SKM-1 treated with dmso at 0.1 percent for 144 hours (cell line): ENCODE results near the gene GFPT2.
"Not testable (repeated sequence)": the region's sequence is repeated elsewhere in the genome, so short reads cannot be mapped to it uniquely, and the experiment has no call there.

Experiments used
- DNase-seq: peaks from one replicate; lab custom pipeline; 2025; ENCODE audit not compliant: unreplicated experiment; lab: John Stamatoyannopoulos, UW

Gene GFPT2

DNA sequence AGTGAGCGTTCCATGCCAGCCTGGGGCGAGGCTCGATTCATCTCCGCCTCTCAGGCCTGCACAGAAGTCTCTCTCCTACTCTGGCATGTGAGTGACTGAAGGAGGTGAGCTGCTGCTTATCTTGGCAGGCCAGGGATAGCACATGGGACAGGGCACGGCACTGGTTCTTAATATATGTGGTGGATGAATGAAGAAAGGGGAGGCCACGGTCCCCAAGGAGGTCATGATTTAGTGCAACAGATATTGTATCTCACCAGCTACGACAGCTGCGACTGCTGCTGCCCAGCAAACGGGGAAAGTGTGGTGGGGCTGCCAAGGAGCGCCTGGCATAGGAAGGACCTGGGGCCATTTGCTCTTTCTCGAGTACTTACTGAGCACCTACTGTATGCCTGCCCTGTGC is 41.9 kb downstream of the GFPT2 start:
- DNase-seq = no peak

GRCh38 chr5:180306796-180307195 is 46.3 kb downstream of the GFPT2 start:
- DNase-seq = no peak

DNA sequence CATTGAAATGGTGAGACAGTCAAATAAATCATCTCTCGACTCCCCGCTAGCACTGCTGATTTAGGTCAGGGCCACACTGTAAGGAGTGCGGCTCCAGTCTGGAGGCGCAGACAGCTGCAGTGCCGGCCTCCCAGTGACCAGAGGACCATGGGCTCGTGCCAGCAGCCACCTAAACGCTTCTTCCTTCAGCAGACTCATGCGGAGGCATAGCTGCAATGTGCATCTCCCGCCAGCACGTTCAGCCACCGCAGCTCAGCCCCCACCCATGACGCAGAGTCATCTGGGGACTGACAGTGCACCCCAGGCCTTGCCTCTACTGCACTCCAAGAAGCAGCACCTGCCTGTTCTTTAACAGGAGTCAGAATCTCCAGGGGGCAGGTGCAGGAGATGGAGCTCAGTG is 47.7 kb downstream of the GFPT2 start:
- no peak for DNase-seq

- DNase-seq = no peak
These were observed 48.4 kb downstream of the GFPT2 start for GRCh38 chr5:180304431-180305375.

DNA sequence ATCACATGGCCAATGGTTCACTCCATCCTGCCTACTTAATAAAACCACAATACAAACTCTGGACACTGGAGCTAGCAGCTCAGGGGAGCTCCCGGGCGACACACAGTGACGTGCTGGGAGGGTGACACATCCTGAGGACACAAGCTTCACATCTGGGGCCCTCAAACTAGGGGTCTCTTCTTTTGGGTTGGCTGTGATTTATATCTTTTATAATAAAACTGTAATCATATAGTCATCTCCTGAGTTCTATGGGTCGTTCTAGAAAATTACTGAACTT is 49.2 kb downstream of the GFPT2 start:
- no peak for DNase-seq

- DNase-seq = no peak
These were observed 49.7 kb downstream of the GFPT2 start for GRCh38 chr5:180303226-180304015.

DNA sequence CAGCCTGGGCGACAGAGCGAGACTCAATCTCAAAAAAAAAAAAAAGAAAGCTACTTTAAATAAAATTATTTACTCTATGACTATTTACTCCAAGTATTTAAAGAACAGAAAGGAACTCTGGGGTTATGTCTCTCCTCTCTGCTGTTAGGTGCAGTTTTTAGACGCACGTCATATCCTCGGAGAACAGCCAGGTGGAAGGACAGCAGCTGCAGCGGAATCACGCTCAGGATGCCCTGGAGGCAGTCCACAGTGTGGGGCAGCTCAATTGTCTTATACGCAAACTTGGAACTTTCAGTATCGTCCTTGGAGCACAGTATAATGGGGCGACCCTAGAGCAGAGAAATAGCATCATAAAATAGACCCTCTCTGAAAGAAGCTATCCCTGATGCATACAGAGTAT is 50.9 kb downstream of the GFPT2 start:
- no peak for DNase-seq

GRCh38 chr5:180301253-180301652 is 51.9 kb downstream of the GFPT2 start:
- no peak for DNase-seq

DNA sequence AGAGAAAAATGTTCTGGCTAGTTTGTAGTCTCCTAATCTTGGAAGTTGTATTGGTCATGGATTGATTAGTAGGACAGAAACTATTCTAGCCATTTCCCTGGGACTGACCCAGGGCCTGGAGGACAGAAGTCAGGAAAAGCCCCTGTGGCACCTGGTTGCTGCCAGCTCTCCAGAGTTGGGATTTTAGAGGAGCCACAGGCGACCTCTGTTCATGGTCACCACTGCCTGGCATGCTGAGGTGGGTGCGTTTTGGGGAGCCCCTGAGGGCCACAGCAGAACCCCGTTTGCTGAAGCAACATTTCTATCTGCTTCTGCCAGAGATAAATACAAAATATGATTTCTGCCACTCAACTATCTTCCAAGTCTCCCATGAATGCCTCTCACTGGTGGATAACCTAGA is 53.6 kb downstream of the GFPT2 start:
- DNase-seq = no peak

GRCh38 chr5:180299014-180299413 is 54.1 kb downstream of the GFPT2 start:
- DNase-seq = not testable (repeated sequence)

DNA sequence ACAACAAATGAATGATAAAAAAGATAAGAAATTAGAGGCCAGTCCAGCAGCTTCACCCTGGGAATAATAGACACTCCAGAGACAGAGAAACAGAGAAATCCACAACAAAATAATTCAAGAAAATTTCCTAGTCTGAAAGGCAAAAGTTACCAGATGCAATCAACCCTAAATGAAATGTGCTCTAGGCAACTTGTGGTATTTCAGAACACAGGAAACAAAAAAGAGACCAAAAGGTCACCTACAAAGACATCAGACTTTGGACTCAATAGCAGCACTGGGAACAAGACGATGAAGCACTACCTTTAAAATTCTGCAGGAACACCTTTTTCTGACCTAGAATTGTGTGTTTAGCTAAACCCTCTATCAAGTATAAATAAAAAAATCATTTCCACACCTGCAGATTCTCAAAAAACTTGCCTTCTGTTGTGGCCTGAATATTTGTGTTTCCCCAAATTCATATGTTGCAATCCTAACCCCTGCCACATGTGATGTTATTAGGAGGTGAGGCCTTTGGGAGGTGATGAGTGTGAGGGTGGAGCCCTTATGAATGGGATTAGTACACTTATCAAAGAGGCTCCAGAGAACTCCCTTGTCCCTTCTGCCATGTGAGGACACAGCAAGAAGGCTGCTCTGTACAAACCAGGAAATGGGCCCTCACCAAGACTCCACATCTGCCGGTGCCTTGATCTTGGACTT is 55.4 kb downstream of the GFPT2 start:
- DNase-seq = peak; percentile 10

GRCh38 chr5:180296771-180297170 is 56.4 kb downstream of the GFPT2 start:
- DNase-seq = no peak

DNA sequence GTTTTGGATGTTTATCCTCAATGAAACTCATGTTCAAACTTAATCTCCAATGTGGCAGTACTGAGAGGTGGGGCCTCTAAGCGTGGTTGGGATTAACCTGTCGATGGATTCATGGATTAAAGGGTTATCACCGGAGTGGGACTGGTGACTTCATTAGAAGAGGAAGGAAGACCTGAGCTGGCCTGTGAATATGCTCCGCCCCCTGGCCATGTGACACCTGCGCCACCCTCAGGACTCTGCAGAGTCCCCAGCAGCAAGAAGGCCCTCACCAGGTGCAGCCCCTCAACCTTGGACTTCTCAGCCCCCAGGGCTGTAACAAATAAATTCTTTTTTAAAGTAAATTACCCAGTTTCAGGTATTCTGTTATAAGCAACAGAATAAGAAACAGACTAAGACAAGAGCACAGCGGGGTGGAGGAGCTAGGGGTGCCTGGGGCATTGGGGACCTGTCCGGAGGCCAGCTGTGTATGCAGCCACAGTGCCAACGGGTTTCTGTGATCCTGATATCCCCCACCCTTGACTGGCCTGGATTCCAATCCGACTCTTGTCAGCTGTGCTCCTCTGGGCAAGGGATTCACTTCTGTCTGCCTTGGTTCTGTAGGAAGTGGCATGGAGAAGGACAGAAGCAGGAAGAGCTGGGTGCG is 58.1 kb downstream of the GFPT2 start:
- DNase-seq = no peak

- peak; percentile 21 for DNase-seq
These were observed 58.7 kb downstream of the GFPT2 start for GRCh38 chr5:180294411-180294810.

DNA sequence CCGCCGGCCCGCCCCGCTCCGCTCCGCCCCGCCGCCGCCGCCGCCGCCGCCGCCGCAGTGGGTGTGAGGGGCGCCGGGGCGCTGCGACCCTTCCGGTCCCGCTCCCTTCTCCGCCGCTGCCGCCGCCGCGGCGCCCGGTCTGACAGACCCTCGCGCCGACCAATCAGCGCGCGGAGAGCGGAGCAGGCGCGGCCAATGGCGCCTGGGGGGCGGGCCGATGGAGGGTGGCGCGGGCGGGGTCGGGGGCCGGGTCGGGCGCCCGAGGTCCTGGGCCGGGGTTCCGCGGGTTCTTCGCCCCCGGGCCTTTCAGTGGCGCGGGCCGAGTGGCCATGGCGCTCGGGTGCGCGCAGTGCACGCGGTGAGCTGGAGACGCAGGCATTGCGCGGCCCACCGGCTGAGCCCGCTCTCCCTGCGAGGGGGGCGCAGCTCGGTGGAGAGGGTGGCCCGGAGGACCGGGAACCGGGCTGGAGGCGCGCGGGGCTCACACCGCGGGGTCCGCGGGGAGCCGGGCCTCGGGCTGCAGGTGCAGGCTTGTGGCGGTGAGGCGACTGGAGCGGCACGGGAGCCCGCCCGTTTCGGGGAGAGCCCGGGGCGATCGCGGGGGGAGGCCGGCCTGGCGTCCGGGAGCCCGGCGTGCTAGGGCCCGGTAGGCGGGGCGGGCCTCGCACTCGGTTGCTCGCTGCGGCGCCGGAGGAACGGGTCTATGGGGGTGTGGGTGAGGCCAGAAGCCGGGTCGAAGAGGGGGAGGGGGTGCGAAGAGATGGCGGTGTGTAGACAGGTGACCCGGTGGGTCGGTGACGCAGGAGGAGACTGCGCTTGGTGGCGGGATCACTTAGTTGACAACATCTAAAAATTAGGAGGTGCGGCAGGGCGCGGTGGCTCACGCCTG is 60.9 kb downstream of the GFPT2 start, which contains the start of gene MAPK9:
Gene MAPK9, minus strand, starts transcription at position 141 of the 889 bp plus-strand sequence. CDS start 11,522 bp downstream, outside the sequence.
- peak; percentile 79 for DNase-seq

DNA sequence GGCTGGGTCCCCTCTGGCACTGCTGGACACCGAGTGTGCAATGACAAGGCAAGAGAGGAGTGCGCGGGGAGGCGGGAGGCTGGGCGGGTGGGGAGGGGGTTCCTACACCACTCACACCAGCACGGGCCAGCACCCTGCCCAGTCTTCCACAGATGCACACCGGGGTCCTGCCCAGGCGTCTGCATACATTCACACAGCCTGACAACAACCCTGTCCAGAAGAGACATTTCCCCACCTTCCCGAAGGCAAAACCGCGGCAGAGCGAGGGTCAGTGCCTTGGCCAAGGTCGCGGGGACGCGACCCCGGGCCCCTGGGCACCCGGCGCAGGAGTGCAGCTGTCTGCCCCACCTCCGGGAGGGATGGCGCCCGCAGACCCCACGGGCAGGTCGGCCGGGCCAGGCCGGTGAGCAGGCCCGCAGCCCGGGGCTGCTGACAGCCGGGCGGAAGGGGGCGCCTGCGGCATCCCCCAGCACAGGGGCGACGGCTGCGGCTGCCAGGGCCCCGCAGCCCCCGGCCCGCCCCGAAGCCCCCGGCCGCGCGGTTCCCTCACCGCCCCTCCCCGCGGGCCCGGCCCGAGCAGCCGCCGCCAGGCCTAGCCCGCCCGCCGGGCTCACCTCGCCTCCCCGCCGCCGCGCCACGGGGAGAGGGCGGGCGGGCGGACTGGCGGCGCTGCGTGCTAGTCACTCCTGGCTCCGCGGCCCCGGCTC is 61.7 kb downstream of the GFPT2 start:
- no peak for DNase-seq

DNA sequence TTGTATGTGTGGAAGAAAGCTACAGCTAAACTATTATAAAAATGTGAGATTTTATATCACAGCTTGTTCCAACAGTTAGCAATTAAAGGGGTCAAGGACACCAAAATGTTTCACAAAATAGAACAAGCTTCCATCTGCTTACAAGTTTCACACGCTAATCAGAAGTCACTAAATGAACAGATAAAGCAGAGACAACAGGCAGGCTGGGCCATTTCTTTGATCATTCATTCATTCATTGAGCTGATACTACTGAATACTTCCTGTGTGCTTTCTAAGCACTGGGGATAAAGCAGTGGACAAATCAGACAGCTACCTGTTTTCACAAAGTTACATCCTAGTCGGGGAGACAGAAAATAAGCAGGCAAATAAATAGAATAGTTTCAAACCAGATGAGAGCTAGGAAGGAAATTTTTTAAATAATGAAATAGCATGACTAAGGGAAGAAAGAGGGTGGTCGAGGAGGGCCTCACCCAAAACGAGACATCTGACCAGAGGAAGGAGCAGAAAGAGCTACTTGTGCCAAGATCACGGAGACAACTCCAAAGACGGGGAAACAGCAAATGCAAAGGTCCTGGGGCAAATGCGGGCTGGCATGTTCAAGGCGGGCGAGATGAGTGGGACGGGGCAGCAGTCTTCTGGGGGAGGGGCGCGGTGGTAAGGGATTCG is 62.4 kb downstream of the GFPT2 start:
- DNase-seq = no peak

DNA sequence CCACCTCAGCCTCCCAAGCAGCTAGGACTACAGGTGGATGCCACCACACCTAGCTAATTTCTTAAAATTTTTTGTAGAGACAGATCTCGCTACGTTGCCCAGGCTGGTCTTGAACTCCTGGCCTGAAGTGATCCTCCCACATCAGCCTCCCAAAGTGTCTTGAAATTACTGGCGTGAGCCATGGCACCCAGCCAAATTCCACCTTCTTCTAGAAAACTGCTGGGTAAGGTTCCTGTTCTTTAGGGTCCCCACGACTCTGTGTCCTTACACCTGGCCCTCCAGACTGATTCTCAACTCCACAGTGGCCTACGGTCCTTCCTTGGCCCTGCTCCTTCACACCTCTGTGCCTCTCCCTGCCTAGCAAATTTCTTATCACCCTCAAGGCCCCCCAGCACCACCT is 63.2 kb downstream of the GFPT2 start:
- no peak for DNase-seq

DNA sequence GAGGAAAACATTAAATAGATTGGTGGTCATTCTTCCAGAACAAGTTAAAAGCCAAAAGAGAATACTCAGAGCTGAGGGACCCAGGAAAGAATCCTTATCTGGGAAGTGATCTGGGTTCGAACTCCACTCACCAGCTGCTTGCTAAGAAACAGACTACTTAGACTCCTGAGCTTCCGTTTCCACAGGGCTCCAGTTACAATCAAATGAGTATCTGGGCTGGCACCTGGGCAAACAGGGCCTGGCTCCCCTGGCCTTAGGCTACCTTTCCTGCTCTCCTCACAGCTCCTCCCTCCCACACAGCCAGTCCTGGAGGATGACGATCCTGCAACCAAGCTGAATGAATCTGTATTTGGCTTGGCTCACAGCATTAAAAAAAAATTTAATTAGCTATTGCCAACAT is 63.7 kb downstream of the GFPT2 start:
- DNase-seq = no peak
